Stimulated activated naive CD4-positive, alpha-beta T cell (primary cell): Measurements from ENCODE around the gene SERPINB3.
"Not testable (repeated sequence)": the region's sequence is repeated elsewhere in the genome, so short reads cannot be mapped to it uniquely, and the experiment has no call there.

Source experiments
- DNase-seq, 6 experiments: peaks; one replicate each; lab custom pipeline; 2025; lab: John Stamatoyannopoulos, UW

The SERPINB3 gene

GRCh38 chr18:63661750-63662149 is at the start of gene SERPINB3:
Gene SERPINB3 (minus strand): TSS chr18:63661893. CDS start chr18:63661216, 677 bp downstream.
- not testable (repeated sequence) for DNase-seq

- no peak for DNase-seq
Measured at GRCh38 chr18:63708650-63709049, 47.0 kb upstream of the SERPINB3 start.

GRCh38 chr18:63707816-63708215 is 46.1 kb upstream of the SERPINB3 start:
- no peak for DNase-seq

GRCh38 chr18:63705401-63705800 is 43.7 kb upstream of the SERPINB3 start:
- DNase-seq, result no peak

GRCh38 chr18:63702660-63703059 is 41.0 kb upstream of the SERPINB3 start, which contains the start of gene SERPINB11:
Gene SERPINB11 (plus strand): TSS chr18:63702960. CDS start chr18:63710194, 7,234 bp downstream.
- DNase-seq, result no peak

- DNase-seq, result no peak
Measured at GRCh38 chr18:63701952-63702351, 40.3 kb upstream of the SERPINB3 start.

- no peak for DNase-seq
Measured at GRCh38 chr18:63700501-63700900, 38.8 kb upstream of the SERPINB3 start.

- no peak for DNase-seq
Measured at GRCh38 chr18:63697097-63697660, 35.5 kb upstream of the SERPINB3 start.

GRCh38 chr18:63689064-63689463 is 27.4 kb upstream of the SERPINB3 start:
- DNase-seq, result no peak

- no peak for DNase-seq
Measured at GRCh38 chr18:63686871-63687270, 25.2 kb upstream of the SERPINB3 start.

- no peak for DNase-seq
Measured at GRCh38 chr18:63684718-63685117, 23.0 kb upstream of the SERPINB3 start.

GRCh38 chr18:63683890-63684289 is 22.2 kb upstream of the SERPINB3 start:
- DNase-seq, result no peak

- no peak for DNase-seq
Measured at GRCh38 chr18:63683152-63683551, 21.5 kb upstream of the SERPINB3 start.

- DNase-seq, result no peak
Measured at GRCh38 chr18:63681449-63682340, 20.0 kb upstream of the SERPINB3 start.

- no peak for DNase-seq
Measured at GRCh38 chr18:63679820-63680606, 18.3 kb upstream of the SERPINB3 start.

- DNase-seq, result no peak
Measured at GRCh38 chr18:63677500-63678225, 16.0 kb upstream of the SERPINB3 start.

- no peak for DNase-seq
Measured at GRCh38 chr18:63676526-63677323, 15.0 kb upstream of the SERPINB3 start.

GRCh38 chr18:63664571-63664970 is 2.9 kb upstream of the SERPINB3 start:
- no peak for DNase-seq

- DNase-seq, result not testable (repeated sequence)
Measured at GRCh38 chr18:63658920-63659319, 2.8 kb downstream of the SERPINB3 start.

GRCh38 chr18:63650271-63650670 is 11.4 kb downstream of the SERPINB3 start:
- DNase-seq, result not testable (repeated sequence)

GRCh38 chr18:63648241-63648640 is 13.5 kb downstream of the SERPINB3 start:
- no peak for DNase-seq
